CD4-positive, alpha-beta T cell (primary cell): ENCODE results near the gene SHMT2. TPM values are rescaled to one million over a fixed set of nuclear protein-coding genes. Genes with fewer than 3 reads are reported as not detected.

Source experiments
- ATAC-seq: fragments of 200-7000 bp; cut with Tn5 transposase; one replicate; pipeline ENCODE4 v1.10.0; 2022; ENCODE audit warnings: mild to moderate bottlenecking; ENCODE audit not compliant: poor library complexity
- CTCF ChIA-PET: fragments of 350-600 bp; sonication (Branson Sonifier 250); formaldehyde crosslinking; loops from one replicate; lab custom pipeline; 2021; ENCODE audit warnings: antibody characterized with exemption, inconsistent platforms; lab: Charles Lee
- POLR2A ChIA-PET: fragments of 350-600 bp; sonication (Branson Sonifier 250); formaldehyde crosslinking; loops from one replicate; lab custom pipeline; 2021; ENCODE audit warnings: antibody characterized with exemption, inconsistent platforms; lab: Charles Lee
- DNase-seq, 14 experiments: peaks; one replicate each; pipeline ENCODE4 v3.0.0-alpha.2; 2013 to 2020; ENCODE audit warnings: mixed read lengths in 2 of 14
- H3K27ac ChIP-seq, 2 donors: one replicate each; pipeline versions ENCODE4 v1.5.1 to v1.7.0; 2013; ENCODE audit warnings: low read length in 2 of 2, low read depth in 1 of 2, mild to moderate bottlenecking in 1 of 2
- H3K27me3 ChIP-seq, 2 experiments: 1 replicate in 1 of 2; 2 replicates in 1 of 2; pipeline versions ENCODE4 v1.6.1 to v1.7.0; 2013; ENCODE audit warnings: low read length in 2 of 2, control low read depth in 1 of 2, mild to moderate bottlenecking in 1 of 2, moderate library complexity in 1 of 2; ENCODE audit not compliant: insufficient read depth in 2 of 2, control insufficient read depth in 1 of 2
- H3K36me3 ChIP-seq: one replicate; pipeline ENCODE4 v1.6.1; 2013; ENCODE audit warnings: low read length, control low read depth; ENCODE audit not compliant: insufficient read depth
- H3K4me1 ChIP-seq: one replicate; pipeline ENCODE4 v1.6.1; 2013; ENCODE audit warnings: low read length, control low read depth; ENCODE audit not compliant: insufficient read depth
- H3K4me3 ChIP-seq: one replicate; pipeline ENCODE4 v1.5.1; 2013; ENCODE audit warnings: mild to moderate bottlenecking, low read length, moderate library complexity
- H3K9me3 ChIP-seq, 2 experiments: 1 replicate in 1 of 2; 2 replicates in 1 of 2; pipeline versions ENCODE4 v1.6.1 to v1.7.0; 2013; ENCODE audit warnings: low read length in 2 of 2, mild to moderate bottlenecking in 2 of 2, control low read depth in 1 of 2, moderate library complexity in 1 of 2; ENCODE audit not compliant: control insufficient read depth in 1 of 2, insufficient read depth in 1 of 2
- H3K27ac Mint-ChIP-seq: one replicate; pipeline ENCODE4 v1.8.0; 2020; ENCODE audit warnings: mixed read lengths
- H3K27me3 Mint-ChIP-seq: one replicate; pipeline ENCODE4 v1.8.0; 2021; ENCODE audit warnings: mixed read lengths
- H3K36me3 Mint-ChIP-seq: one replicate; pipeline ENCODE4 v1.8.0; 2021; ENCODE audit warnings: low read depth, mixed read lengths
- H3K4me1 Mint-ChIP-seq: one replicate; pipeline ENCODE4 v1.8.0; 2021; ENCODE audit warnings: low read depth, mixed read lengths
- H3K4me3 Mint-ChIP-seq: one replicate; pipeline ENCODE4 v1.8.0; 2020; ENCODE audit warnings: mild to moderate bottlenecking, mixed read lengths
- H3K9me3 Mint-ChIP-seq: one replicate; pipeline ENCODE4 v1.8.0; 2020; ENCODE audit warnings: mixed read lengths
- intact Hi-C, 2 experiments: fragments of 100-400 bp; cut with DNase I in 1 of 2; cut with micrococcal nuclease in 1 of 2; formaldehyde crosslinking; loops; one replicate each; pipeline versions ENCODE4 v1.15.1 to v1.9.0; 2023 to 2025; cut with DNase I, micrococcal nuclease
- total RNA-seq, 174 experiments: library from RNA in 2 of 174; stranded (reverse) in 2 of 174; gene quantifications; one replicate each; pipeline ENCODE4 v1.2.3 and lab custom pipeline; 2021 to 2026
- TF ChIP-seq, protein P1 (sequence below): fragments of 200-600 bp; IDR thresholded peaks from one replicate; pipeline ENCODE4 v1.8.0; 2022; ENCODE audit warnings: antibody characterized with exemption, mild to moderate bottlenecking

The SHMT2 gene
- total RNA-seq, 2 experiments from 2014 or later, result 21.3 to 22.2 TPM

DNA sequence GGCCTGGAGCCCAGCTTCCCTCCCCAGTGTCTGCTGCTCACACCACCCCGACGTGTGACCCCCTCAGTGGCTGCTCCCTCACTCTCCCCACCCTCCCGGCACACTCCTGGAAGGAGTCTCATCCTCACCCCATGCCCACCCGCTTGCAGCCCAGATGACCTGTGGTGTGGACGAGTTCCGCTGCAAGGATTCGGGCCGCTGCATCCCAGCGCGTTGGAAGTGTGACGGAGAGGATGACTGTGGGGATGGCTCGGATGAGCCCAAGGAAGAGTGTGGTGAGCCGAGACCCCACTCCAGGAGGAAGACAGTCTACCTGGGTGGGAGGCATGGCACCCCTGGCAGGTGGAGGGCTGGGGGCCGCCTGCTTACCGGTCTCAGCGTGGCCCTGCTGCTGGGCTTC is 27.9 kb upstream of the SHMT2 start:
- TF ChIP-seq, protein P1, sequence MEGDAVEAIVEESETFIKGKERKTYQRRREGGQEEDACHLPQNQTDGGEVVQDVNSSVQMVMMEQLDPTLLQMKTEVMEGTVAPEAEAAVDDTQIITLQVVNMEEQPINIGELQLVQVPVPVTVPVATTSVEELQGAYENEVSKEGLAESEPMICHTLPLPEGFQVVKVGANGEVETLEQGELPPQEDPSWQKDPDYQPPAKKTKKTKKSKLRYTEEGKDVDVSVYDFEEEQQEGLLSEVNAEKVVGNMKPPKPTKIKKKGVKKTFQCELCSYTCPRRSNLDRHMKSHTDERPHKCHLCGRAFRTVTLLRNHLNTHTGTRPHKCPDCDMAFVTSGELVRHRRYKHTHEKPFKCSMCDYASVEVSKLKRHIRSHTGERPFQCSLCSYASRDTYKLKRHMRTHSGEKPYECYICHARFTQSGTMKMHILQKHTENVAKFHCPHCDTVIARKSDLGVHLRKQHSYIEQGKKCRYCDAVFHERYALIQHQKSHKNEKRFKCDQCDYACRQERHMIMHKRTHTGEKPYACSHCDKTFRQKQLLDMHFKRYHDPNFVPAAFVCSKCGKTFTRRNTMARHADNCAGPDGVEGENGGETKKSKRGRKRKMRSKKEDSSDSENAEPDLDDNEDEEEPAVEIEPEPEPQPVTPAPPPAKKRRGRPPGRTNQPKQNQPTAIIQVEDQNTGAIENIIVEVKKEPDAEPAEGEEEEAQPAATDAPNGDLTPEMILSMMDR, result no peak
- ChIA-PET CTCF (no interaction called here), POLR2A (no interaction called here)
- Histone ChIP-seq H3K4me1 (no peaks in the 10 kb centered on the region), H3K9me3 (no peaks in the 10 kb centered on the region), H3K36me3 (peaks cover 3% of the 10 kb centered on the region), H3K27ac (no peak overlapping the region), H3K4me3 (no peak overlapping the region), H3K27me3 (no peaks in the 10 kb centered on the region)
- DNase-seq (no peak), ATAC-seq (no peak)
- intact Hi-C loops, result no loop called here
- no peak overlapping the region for H3K27ac Mint-ChIP-seq
- H3K36me3 Mint-ChIP-seq, result peaks cover 17% of the 10 kb centered on the region
- no peak overlapping the region for H3K4me3 Mint-ChIP-seq
- H3K9me3 Mint-ChIP-seq, result no peaks in the 10 kb centered on the region
- no peaks in the 10 kb centered on the region for H3K27me3 Mint-ChIP-seq
- H3K4me1 Mint-ChIP-seq, result no peaks in the 10 kb centered on the region

DNA sequence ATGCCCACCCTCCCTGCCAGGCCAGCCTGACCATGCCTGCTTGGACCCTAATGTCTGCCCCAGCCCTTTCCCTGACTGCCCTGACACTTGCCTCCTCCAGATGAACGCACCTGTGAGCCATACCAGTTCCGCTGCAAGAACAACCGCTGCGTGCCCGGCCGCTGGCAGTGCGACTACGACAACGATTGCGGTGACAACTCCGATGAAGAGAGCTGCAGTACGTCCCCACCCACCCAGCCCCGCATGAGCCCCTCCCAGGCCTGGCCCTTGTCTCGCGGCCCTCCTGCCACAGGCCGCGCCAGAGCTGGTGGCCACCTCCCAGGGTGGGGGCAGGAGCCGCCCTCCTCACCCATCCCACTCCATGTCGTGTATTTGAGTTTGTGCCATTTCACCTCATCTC is 27.2 kb upstream of the SHMT2 start:
- no peak for DNase-seq
- CTCF ChIA-PET, result no interaction called here
- Histone ChIP-seq H3K4me1 (no peaks in the 10 kb centered on the region), H3K4me3 (no peak overlapping the region), H3K27me3 (no peaks in the 10 kb centered on the region), H3K9me3 (no peaks in the 10 kb centered on the region), H3K27ac (no peak overlapping the region), H3K36me3 (peaks cover 3% of the 10 kb centered on the region)
- Mint-ChIP-seq H3K4me3 (no peak overlapping the region), H3K27ac (no peak overlapping the region), H3K9me3 (no peaks in the 10 kb centered on the region), H3K4me1 (no peaks in the 10 kb centered on the region), H3K36me3 (peaks cover 15% of the 10 kb centered on the region), H3K27me3 (no peaks in the 10 kb centered on the region)
- intact Hi-C loops, result no loop called here
- TF ChIP-seq, protein P1, result no peak
- POLR2A ChIA-PET, result no interaction called here
- ATAC-seq, result no peak

DNA sequence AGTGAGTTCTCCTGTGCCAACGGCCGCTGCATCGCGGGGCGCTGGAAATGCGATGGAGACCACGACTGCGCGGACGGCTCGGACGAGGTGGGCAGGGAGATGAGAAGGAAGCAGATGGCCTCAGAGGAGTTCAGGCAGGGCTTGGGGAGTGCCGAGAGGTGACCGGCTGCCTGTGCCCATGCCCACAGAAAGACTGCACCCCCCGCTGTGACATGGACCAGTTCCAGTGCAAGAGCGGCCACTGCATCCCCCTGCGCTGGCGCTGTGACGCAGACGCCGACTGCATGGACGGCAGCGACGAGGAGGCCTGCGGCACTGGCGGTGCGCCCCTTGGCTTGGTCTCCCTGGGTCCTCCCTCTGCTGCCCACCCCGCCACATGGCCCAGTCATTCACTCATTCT is 26.3 kb upstream of the SHMT2 start:
- Histone ChIP-seq H3K27ac (no peak overlapping the region), H3K9me3 (no peaks in the 10 kb centered on the region), H3K27me3 (no peaks in the 10 kb centered on the region), H3K36me3 (peaks cover 3% of the 10 kb centered on the region), H3K4me1 (no peaks in the 10 kb centered on the region), H3K4me3 (no peak overlapping the region)
- Mint-ChIP-seq H3K4me3 (no peak overlapping the region), H3K36me3 (peaks cover 10% of the 10 kb centered on the region), H3K9me3 (no peaks in the 10 kb centered on the region), H3K27ac (no peak overlapping the region), H3K4me1 (no peaks in the 10 kb centered on the region), H3K27me3 (no peaks in the 10 kb centered on the region)
- TF ChIP-seq, protein P1, result no peak
- ChIA-PET POLR2A (no interaction called here), CTCF (no interaction called here)
- DNase-seq (no peak), ATAC-seq (no peak)
- intact Hi-C loops, result no loop called here
